ENCODE measurements around the gene VIPR2.

Gene VIPR2

GRCh38 chr7:159121068-159121467 is 23.6 kb downstream of the VIPR2 start:
- no peak for DNase-seq (ENCODE audit: low read depth in 2 of 2)

GRCh38 chr7:159120540-159120919 is 24.1 kb downstream of the VIPR2 start:
- DNase-seq (ENCODE audit: low read depth in 2 of 2): no peak

- DNase-seq (ENCODE audit: low read depth in 2 of 2): no peak
These were observed 24.7 kb downstream of the VIPR2 start for GRCh38 chr7:159119851-159120539.

GRCh38 chr7:159119026-159119741 is 25.5 kb downstream of the VIPR2 start:
- no peak for DNase-seq (ENCODE audit: low read depth in 2 of 2)

GRCh38 chr7:159118623-159119022 is 26.0 kb downstream of the VIPR2 start:
- DNase-seq (ENCODE audit: low read depth in 2 of 2): no peak

- DNase-seq (ENCODE audit: low read depth in 2 of 2): no peak
These were observed 26.5 kb downstream of the VIPR2 start for GRCh38 chr7:159118197-159118595.

- no peak for DNase-seq (ENCODE audit: low read depth in 2 of 2)
These were observed 27.1 kb downstream of the VIPR2 start for GRCh38 chr7:159117366-159118196.

GRCh38 chr7:159116581-159117339 is 27.9 kb downstream of the VIPR2 start:
- DNase-seq (ENCODE audit: low read depth in 2 of 2): no peak

- DNase-seq (ENCODE audit: low read depth in 2 of 2): no peak
These were observed 28.8 kb downstream of the VIPR2 start for GRCh38 chr7:159115601-159116501.

GRCh38 chr7:159114981-159115380 is 29.7 kb downstream of the VIPR2 start:
- DNase-seq (ENCODE audit: low read depth in 2 of 2): no peak

GRCh38 chr7:159114096-159114495 is 30.6 kb downstream of the VIPR2 start:
- DNase-seq (ENCODE audit: low read depth in 2 of 2): no peak

- no peak for DNase-seq (ENCODE audit: low read depth in 2 of 2)
These were observed 31.6 kb downstream of the VIPR2 start for GRCh38 chr7:159113056-159113455.

- DNase-seq (ENCODE audit: low read depth in 2 of 2): no peak
These were observed 32.3 kb downstream of the VIPR2 start for GRCh38 chr7:159112136-159113011.

GRCh38 chr7:159109653-159110035 is 35.0 kb downstream of the VIPR2 start:
- no peak for DNase-seq (ENCODE audit: low read depth in 2 of 2)

GRCh38 chr7:159108941-159109652 is 35.6 kb downstream of the VIPR2 start:
- DNase-seq (ENCODE audit: low read depth in 2 of 2): no peak

- no peak for DNase-seq (ENCODE audit: low read depth in 2 of 2)
These were observed 36.2 kb downstream of the VIPR2 start for GRCh38 chr7:159108491-159108890.

GRCh38 chr7:159107161-159107892 is 37.3 kb downstream of the VIPR2 start:
- DNase-seq (ENCODE audit: low read depth in 2 of 2): no peak
